Neural progenitor cell (in vitro differentiated cells): ENCODE measurements around the gene HLA-DQB2. TPM values are rescaled to one million over a fixed set of nuclear protein-coding genes. Genes with fewer than 3 reads are reported as not detected.

Experiments used
- DNase-seq: peaks from one replicate; pipeline ENCODE4 v3.0.0-alpha.2; 2016; ENCODE audit warnings: low spot score
- H2AFZ ChIP-seq: fragments of 200-600 bp; sonication (generic); replicated peaks from 2 replicates; pipeline ENCODE4 v1.6.1; 2016; ENCODE audit warnings: antibody characterized with exemption
- H3F3A ChIP-seq: fragments of 200-600 bp; sonication (generic); 2 replicates; pipeline ENCODE4 v1.6.1; 2016; ENCODE audit warnings: antibody characterized with exemption, low read depth
- H3K27ac ChIP-seq: fragments of 200-600 bp; sonication (generic); 2 replicates; pipeline ENCODE4 v1.5.1; 2016; ENCODE audit warnings: mild to moderate bottlenecking
- H3K27me3 ChIP-seq: fragments of 200-600 bp; sonication (generic); 2 replicates; pipeline ENCODE4 v1.6.1; 2016; ENCODE audit warnings: mild to moderate bottlenecking, moderate library complexity
- H3K36me3 ChIP-seq: fragments of 200-600 bp; sonication (generic); 2 replicates; pipeline ENCODE4 v1.5.1; 2016
- H3K4me1 ChIP-seq: fragments of 200-600 bp; sonication (generic); 2 replicates; pipeline ENCODE4 v1.6.1; 2016; ENCODE audit warnings: mixed run types
- H3K4me2 ChIP-seq: fragments of 200-600 bp; sonication (generic); 2 replicates; pipeline ENCODE4 v1.6.1; 2016
- H3K4me3 ChIP-seq: fragments of 200-600 bp; sonication (generic); 2 replicates; pipeline ENCODE4 v1.5.1; 2016
- H3K79me2 ChIP-seq: fragments of 200-600 bp; sonication (generic); 2 replicates; pipeline ENCODE4 v1.6.1; 2016; ENCODE audit warnings: low read depth
- H3K9ac ChIP-seq: fragments of 200-600 bp; sonication (generic); 2 replicates; pipeline ENCODE4 v1.6.1; 2016
- H3K9me3 ChIP-seq: fragments of 200-600 bp; sonication (generic); 2 replicates; pipeline ENCODE4 v1.5.1; 2016; ENCODE audit warnings: low read depth
- H4K20me1 ChIP-seq: fragments of 200-600 bp; sonication (generic); 2 replicates; pipeline ENCODE4 v1.6.1; 2016; ENCODE audit warnings: low read depth
- H3K27ac Mint-ChIP-seq: 3 replicates; pipeline ENCODE4 v1.8.0; 2021; ENCODE audit warnings: mixed read lengths
- H3K27me3 Mint-ChIP-seq: 2 replicates; pipeline ENCODE4 v1.8.0; 2022; ENCODE audit warnings: low read depth, mild to moderate bottlenecking, inconsistent platforms, moderate library complexity, mixed read lengths; ENCODE audit not compliant: insufficient read depth
- H3K36me3 Mint-ChIP-seq: 3 replicates; pipeline ENCODE4 v1.8.0; 2021; ENCODE audit warnings: mixed read lengths
- H3K4me1 Mint-ChIP-seq: 3 replicates; pipeline ENCODE4 v1.8.0; 2021; ENCODE audit warnings: mixed read lengths
- H3K4me3 Mint-ChIP-seq: 3 replicates; pipeline ENCODE4 v1.8.0; 2021; ENCODE audit warnings: mild to moderate bottlenecking, moderate library complexity, mixed read lengths
- H3K9me3 Mint-ChIP-seq: 3 replicates; pipeline ENCODE4 v1.8.0; 2020; ENCODE audit warnings: mixed read lengths
- EZH2 ChIP-seq: fragments of 200-600 bp; sonication (generic); IDR thresholded peaks from 2 replicates; pipeline ENCODE4 v1.6.1; 2017; ENCODE audit warnings: antibody characterized with exemption, mild to moderate bottlenecking, moderate library complexity
- EZH2phosphoT487 ChIP-seq: fragments of 200-600 bp; sonication (generic); IDR thresholded peaks from 2 replicates; pipeline ENCODE4 v1.6.1; 2017; ENCODE audit warnings: antibody characterized with exemption
- total RNA-seq: library from RNA; depleted of rRNA; stranded (reverse); fragments of >200 nt; gene quantifications from 2 replicates; pipeline ENCODE4 v1.2.3, GENCODE V29; 2015; ENCODE audit warnings: low replicate concordance
- TF ChIP-seq, protein P1 (sequence below): fragments of 200-600 bp; sonication (generic); IDR thresholded peaks from 2 replicates; pipeline ENCODE4 v1.5.1; 2017; ENCODE audit warnings: antibody characterized with exemption, mild to moderate bottlenecking

HLA-DQB2 gene
- total RNA-seq, 1 donor from 2014 or later = not detected

- Mint-ChIP-seq H3K4me1 (peaks cover 4% of the 10 kb centered on the region), H3K36me3 (no peaks in the 10 kb centered on the region), H3K27ac (no peak overlapping the region), H3K27me3 (peaks cover 2% of the 10 kb centered on the region), H3K4me3 (peak overlapping the region; percentile 74), H3K9me3 (peaks cover 2% of the 10 kb centered on the region)
- no peak for TF ChIP-seq EZH2
- TF ChIP-seq, protein P1, sequence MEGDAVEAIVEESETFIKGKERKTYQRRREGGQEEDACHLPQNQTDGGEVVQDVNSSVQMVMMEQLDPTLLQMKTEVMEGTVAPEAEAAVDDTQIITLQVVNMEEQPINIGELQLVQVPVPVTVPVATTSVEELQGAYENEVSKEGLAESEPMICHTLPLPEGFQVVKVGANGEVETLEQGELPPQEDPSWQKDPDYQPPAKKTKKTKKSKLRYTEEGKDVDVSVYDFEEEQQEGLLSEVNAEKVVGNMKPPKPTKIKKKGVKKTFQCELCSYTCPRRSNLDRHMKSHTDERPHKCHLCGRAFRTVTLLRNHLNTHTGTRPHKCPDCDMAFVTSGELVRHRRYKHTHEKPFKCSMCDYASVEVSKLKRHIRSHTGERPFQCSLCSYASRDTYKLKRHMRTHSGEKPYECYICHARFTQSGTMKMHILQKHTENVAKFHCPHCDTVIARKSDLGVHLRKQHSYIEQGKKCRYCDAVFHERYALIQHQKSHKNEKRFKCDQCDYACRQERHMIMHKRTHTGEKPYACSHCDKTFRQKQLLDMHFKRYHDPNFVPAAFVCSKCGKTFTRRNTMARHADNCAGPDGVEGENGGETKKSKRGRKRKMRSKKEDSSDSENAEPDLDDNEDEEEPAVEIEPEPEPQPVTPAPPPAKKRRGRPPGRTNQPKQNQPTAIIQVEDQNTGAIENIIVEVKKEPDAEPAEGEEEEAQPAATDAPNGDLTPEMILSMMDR = peak; percentile 91
- Histone ChIP-seq H3K79me2 (no peaks in the 10 kb centered on the region), H4K20me1 (no peaks in the 10 kb centered on the region), H3K27ac (no peak overlapping the region), H3F3A (no peaks in the 10 kb centered on the region), H3K4me2 (peak overlapping the region; percentile 69), H3K9ac (no peak overlapping the region), H3K27me3 (peaks cover 27% of the 10 kb centered on the region), H3K9me3 (no peaks in the 10 kb centered on the region), H3K36me3 (no peaks in the 10 kb centered on the region), H3K4me1 (no peaks in the 10 kb centered on the region), H2AFZ (peak overlapping the region; percentile 100), H3K4me3 (peak overlapping the region; percentile 37)
- peak; percentile 75 for DNase-seq
These were observed 33.8 kb upstream of the HLA-DQB2 start for GRCh38 chr6:32796848-32797776.

GRCh38 chr6:32794510-32794909 lies 31.2 kb upstream of the HLA-DQB2 start:
- Histone ChIP-seq H3K79me2 (no peaks in the 10 kb centered on the region), H2AFZ (no peak overlapping the region), H3K27me3 (peaks cover 13% of the 10 kb centered on the region), H4K20me1 (no peaks in the 10 kb centered on the region), H3K9me3 (no peaks in the 10 kb centered on the region), H3K36me3 (no peaks in the 10 kb centered on the region), H3K4me3 (no peak overlapping the region), H3K4me2 (no peak overlapping the region), H3F3A (no peaks in the 10 kb centered on the region), H3K27ac (no peak overlapping the region), H3K9ac (no peak overlapping the region), H3K4me1 (no peaks in the 10 kb centered on the region)
- Mint-ChIP-seq H3K27ac (no peak overlapping the region), H3K4me1 (peaks cover 4% of the 10 kb centered on the region), H3K4me3 (no peak overlapping the region), H3K36me3 (no peaks in the 10 kb centered on the region), H3K9me3 (peaks cover 2% of the 10 kb centered on the region), H3K27me3 (peaks cover 2% of the 10 kb centered on the region)
- TF ChIP-seq EZH2 = no peak
- no peak for TF ChIP-seq EZH2phosphoT487
- TF ChIP-seq, protein P1 = no peak
- DNase-seq = no peak

GRCh38 chr6:32792901-32793435 lies 29.6 kb upstream of the HLA-DQB2 start:
- no peaks in the 10 kb centered on the region for H3K9me3 Mint-ChIP-seq
- peaks cover 4% of the 10 kb centered on the region for H3K4me1 Mint-ChIP-seq
- Histone ChIP-seq H3F3A (no peaks in the 10 kb centered on the region), H3K27me3 (peaks cover 10% of the 10 kb centered on the region), H3K9ac (no peak overlapping the region), H3K27ac (no peak overlapping the region), H4K20me1 (no peaks in the 10 kb centered on the region), H3K4me2 (no peak overlapping the region), H3K4me1 (no peaks in the 10 kb centered on the region), H3K4me3 (no peak overlapping the region), H2AFZ (no peak overlapping the region), H3K79me2 (no peaks in the 10 kb centered on the region), H3K36me3 (no peaks in the 10 kb centered on the region), H3K9me3 (no peaks in the 10 kb centered on the region)
- DNase-seq = peak; percentile 6
- H3K27ac Mint-ChIP-seq = no peak overlapping the region
- no peaks in the 10 kb centered on the region for H3K36me3 Mint-ChIP-seq
- no peak overlapping the region for H3K4me3 Mint-ChIP-seq
- TF ChIP-seq EZH2phosphoT487 = no peak
- no peak for TF ChIP-seq EZH2
- TF ChIP-seq, protein P1 = no peak
- peaks cover 2% of the 10 kb centered on the region for H3K27me3 Mint-ChIP-seq
